Stimulated activated naive CD8-positive, alpha-beta T cell treated with anti-CD3 and anti-CD28 coated beads, Interleukin-15, amount 100 ng/mL, for 72 hours (primary cell): ENCODE results near the gene PLCH1.

Experiments
- ATAC-seq: fragments of 150-1000 bp; cut with Tn5 transposase; 2 replicates; pipeline ENCODE4 v1.10.0; 2021; ENCODE audit warnings: mild to moderate bottlenecking, moderate library complexity
- DNase-seq, 2 donors: peaks; one replicate each; pipeline ENCODE4 v3.0.0; 2021 to 2022
- H3K27ac Mint-ChIP-seq, 2 donors: one replicate each; pipeline ENCODE4 v1.8.0; 2022; ENCODE audit warnings: mild to moderate bottlenecking in 2 of 2, mixed read lengths in 2 of 2, moderate library complexity in 2 of 2
- H3K27me3 Mint-ChIP-seq: one replicate; pipeline ENCODE4 v1.8.0; 2022; ENCODE audit warnings: mixed read lengths
- H3K4me1 Mint-ChIP-seq: one replicate; pipeline ENCODE4 v1.8.0; 2022; ENCODE audit warnings: mild to moderate bottlenecking, mixed read lengths
- H3K4me3 Mint-ChIP-seq, 2 donors: one replicate each; pipeline ENCODE4 v1.8.0; 2022; ENCODE audit warnings: mild to moderate bottlenecking in 2 of 2, mixed read lengths in 2 of 2, moderate library complexity in 1 of 2
- H3K9me3 Mint-ChIP-seq, 2 donors: one replicate each; pipeline ENCODE4 v1.8.0; 2022; ENCODE audit warnings: mixed read lengths in 2 of 2

The PLCH1 gene

DNA sequence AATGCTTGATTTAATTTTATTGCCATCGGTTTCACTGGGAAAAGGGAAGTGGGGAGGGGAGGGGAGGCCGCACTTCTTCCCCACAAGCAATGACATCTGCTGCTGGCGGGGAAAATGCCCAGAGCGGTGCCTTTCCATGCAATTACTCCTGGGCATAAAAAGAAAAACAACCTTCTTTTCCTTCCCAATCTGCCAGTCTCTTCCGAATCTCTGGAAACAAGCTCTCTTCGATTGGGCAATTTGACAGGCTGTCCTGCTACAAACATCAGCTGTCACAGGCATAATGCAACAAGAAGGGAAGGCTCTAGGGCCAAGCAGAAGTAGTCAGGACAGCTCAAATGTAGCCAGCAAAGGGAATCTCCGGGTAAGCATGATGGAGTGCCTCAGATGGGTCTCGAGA is 358.0 kb downstream of the PLCH1 start:
- peaks cover 10% of the 10 kb centered on the region for H3K27me3 Mint-ChIP-seq
- H3K27ac Mint-ChIP-seq = no peak overlapping the region

DNA sequence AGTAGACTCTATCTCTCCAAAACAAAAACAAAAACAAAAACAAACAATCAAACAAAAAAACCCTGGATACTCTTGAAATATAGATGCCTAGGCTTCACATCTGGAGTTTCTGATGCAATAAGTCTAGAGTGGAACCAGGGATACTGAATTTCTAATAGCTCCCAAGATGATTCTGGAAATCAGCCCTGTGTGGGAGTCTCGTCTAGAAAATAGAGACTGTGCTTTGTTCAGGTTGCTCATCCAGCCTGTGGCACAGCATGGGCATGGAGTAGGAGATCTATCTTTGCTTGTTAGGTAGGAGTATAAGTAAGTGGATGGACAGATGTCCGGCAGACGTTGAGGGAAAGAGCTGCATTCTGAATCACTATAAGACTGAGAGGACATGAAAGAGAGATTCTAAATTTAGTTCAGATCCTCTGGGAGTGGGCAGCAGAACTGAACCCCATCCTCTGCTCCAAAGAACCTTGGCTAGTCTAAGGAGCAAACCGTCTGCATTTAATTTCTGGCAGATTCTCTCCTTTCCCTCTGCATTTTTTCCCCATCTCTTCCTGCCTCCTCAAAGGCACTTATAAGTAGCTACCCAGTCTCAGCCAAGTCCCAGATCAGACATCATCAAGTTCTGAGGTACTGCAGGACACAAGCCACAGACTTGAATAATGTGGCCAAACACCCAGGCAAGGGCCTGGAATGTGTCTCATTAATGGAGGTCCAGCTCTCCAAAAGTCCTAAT is 358.8 kb downstream of the PLCH1 start:
- no peaks in the 10 kb centered on the region for H3K9me3 Mint-ChIP-seq
- H3K27me3 Mint-ChIP-seq = peaks cover 10% of the 10 kb centered on the region
- ATAC-seq (no peak), DNase-seq (no peak)
- H3K4me3 Mint-ChIP-seq = no peak overlapping the region
- H3K27ac Mint-ChIP-seq = no peak overlapping the region
- H3K4me1 Mint-ChIP-seq = no peaks in the 10 kb centered on the region

More for the DNA sequence above, 358.0 kb downstream of the PLCH1 start:
- H3K4me1 Mint-ChIP-seq = no peaks in the 10 kb centered on the region
- DNase-seq (no peak), ATAC-seq (no peak)
- no peaks in the 10 kb centered on the region for H3K9me3 Mint-ChIP-seq
- H3K4me3 Mint-ChIP-seq = no peak overlapping the region

DNA sequence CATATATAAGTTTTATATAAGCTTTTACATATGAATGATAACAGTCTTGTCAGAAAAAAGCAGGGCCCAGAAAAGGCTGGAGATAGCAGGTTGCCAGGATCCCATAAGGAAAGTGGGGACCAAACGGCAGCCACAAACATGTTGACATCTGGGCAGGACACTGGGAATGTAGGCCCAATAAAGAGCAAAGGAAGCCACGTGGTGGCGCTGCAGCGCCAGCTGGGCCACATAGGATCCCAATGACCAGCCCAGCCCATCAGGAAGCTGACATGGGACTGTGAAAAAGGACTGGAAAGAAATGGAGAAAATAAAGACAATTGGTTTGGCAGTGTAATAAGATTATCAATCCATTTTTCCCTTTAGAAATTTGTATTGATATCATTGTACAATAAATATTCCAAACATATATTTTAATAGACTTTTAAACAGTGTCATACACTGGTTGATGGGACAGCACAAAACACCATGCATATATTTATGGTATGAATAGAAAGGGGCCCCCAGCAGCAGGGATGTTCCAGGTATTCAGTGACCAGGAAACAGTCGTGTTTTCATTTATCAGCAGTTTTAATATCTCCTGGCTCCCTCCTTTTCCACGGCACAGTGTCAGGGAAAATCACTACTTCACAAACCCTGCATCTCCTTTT is 362.4 kb downstream of the PLCH1 start:
- Mint-ChIP-seq H3K4me3 (no peak overlapping the region), H3K27me3 (peaks cover 10% of the 10 kb centered on the region), H3K9me3 (no peaks in the 10 kb centered on the region), H3K27ac (no peak overlapping the region), H3K4me1 (no peaks in the 10 kb centered on the region)
- no peak for DNase-seq
- ATAC-seq = no peak

- ATAC-seq (no peak), DNase-seq (no peak)
- no peak overlapping the region for H3K27ac Mint-ChIP-seq
- H3K9me3 Mint-ChIP-seq = no peaks in the 10 kb centered on the region
- no peaks in the 10 kb centered on the region for H3K27me3 Mint-ChIP-seq
- H3K4me1 Mint-ChIP-seq = no peaks in the 10 kb centered on the region
- no peak overlapping the region for H3K4me3 Mint-ChIP-seq
Observed at GRCh38 chr3:155377847-155378246, 367.0 kb downstream of the PLCH1 start.

- Mint-ChIP-seq H3K4me1 (no peaks in the 10 kb centered on the region), H3K27ac (no peak overlapping the region), H3K4me3 (no peak overlapping the region), H3K27me3 (no peaks in the 10 kb centered on the region), H3K9me3 (no peaks in the 10 kb centered on the region)
- ATAC-seq (no peak), DNase-seq (no peak)
Observed at GRCh38 chr3:155377071-155377470, 367.8 kb downstream of the PLCH1 start.

DNA sequence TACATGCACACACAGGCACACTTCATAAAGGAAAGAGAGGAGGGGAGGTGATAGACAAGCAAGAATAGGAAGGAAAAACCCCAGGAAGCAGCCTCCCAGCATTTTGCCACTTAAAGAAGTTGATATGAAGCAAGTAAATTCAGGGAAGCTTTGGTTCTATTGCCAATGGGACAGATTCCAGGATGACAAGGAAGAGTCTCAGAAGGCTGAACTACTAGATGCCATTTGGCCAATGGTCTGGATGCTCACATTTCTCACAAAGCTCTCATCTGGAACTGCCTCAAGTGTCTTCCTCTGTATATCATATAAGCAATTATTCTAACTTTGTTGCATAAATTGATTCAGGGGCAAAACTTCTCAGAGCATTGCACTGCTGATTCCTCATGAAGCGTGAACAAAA is 372.6 kb downstream of the PLCH1 start:
- no peaks in the 10 kb centered on the region for H3K27me3 Mint-ChIP-seq
- H3K9me3 Mint-ChIP-seq = no peaks in the 10 kb centered on the region
- no peaks in the 10 kb centered on the region for H3K4me1 Mint-ChIP-seq
- DNase-seq (no peak), ATAC-seq (no peak)
- H3K27ac Mint-ChIP-seq = no peak overlapping the region
- H3K4me3 Mint-ChIP-seq = no peak overlapping the region

DNA sequence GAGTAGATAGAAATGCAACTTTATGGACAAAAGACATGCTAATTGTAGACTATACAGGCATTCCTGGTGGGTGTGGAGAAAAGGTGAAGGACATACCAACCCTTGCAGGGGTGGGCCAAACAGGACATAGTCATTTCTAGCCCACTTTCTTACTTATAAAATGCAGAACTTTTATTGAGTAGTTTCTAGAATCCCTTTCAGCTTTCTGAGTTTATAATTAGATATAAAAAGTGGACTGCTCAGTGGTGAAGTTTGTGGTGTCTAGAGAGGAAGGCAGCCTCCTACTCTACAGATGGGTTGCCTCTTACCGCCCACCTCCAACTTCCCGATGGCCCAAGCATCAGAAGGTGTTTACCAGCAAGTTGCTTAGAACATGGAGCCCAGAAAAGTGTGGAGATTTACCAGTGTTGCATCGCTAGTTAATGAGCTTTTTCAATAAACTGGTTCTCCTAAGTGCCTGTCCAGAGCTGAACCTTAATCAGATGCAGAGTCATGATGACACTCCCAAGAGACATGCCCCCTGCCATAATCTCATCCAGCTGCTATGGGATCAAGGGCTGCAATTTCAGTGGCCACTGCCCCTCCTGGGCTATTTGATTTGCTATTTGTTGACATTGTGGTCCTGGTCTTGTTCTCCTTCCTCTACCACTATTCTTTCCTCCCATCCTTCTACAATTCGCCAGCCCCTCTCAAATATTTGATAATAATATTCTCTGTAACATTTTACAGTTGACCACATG is 373.9 kb downstream of the PLCH1 start:
- DNase-seq = no peak
- no peak for ATAC-seq
- Mint-ChIP-seq H3K4me1 (no peaks in the 10 kb centered on the region), H3K27me3 (no peaks in the 10 kb centered on the region), H3K27ac (no peak overlapping the region), H3K4me3 (no peak overlapping the region), H3K9me3 (no peaks in the 10 kb centered on the region)

GRCh38 chr3:155370198-155370597 is 374.7 kb downstream of the PLCH1 start:
- ATAC-seq (no peak), DNase-seq (no peak)
- Mint-ChIP-seq H3K4me1 (no peaks in the 10 kb centered on the region), H3K27me3 (no peaks in the 10 kb centered on the region), H3K9me3 (peaks cover 1 to 3% of the 10 kb centered on the region in 2 donors), H3K4me3 (no peak overlapping the region), H3K27ac (no peak overlapping the region)

GRCh38 chr3:155369735-155370134 is 375.1 kb downstream of the PLCH1 start:
- DNase-seq (no peak), ATAC-seq (no peak)
- no peaks in the 10 kb centered on the region for H3K4me1 Mint-ChIP-seq
- no peak overlapping the region for H3K27ac Mint-ChIP-seq
- H3K9me3 Mint-ChIP-seq = peaks cover 5 to 6% of the 10 kb centered on the region in 2 donors
- no peaks in the 10 kb centered on the region for H3K27me3 Mint-ChIP-seq
- no peak overlapping the region for H3K4me3 Mint-ChIP-seq

- H3K9me3 Mint-ChIP-seq = peaks cover 7 to 11% of the 10 kb centered on the region in 2 donors
- no peak overlapping the region for H3K27ac Mint-ChIP-seq
- no peaks in the 10 kb centered on the region for H3K4me1 Mint-ChIP-seq
- ATAC-seq (no peak), DNase-seq (no peak)
- H3K4me3 Mint-ChIP-seq = no peak overlapping the region
- H3K27me3 Mint-ChIP-seq = no peaks in the 10 kb centered on the region
Observed at GRCh38 chr3:155369244-155369643, 375.6 kb downstream of the PLCH1 start.

DNA sequence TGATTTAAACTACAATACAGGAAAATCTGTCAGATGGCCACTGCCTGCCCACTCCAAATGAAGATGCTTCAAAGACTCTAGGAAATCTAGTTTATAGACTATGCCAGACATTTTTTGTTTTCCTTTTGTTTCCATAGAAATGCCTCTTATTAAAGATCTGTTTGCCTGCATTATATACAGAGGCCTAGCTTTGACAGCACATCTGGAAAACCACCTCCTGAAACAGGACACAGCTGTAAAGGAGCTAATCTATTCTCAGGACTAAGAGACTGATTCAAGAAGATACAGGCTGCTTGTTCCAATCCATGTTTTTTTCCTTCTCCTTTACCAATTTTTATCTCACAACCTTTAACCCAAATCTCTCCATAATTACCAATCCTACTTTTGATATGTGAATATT is 376.1 kb downstream of the PLCH1 start:
- no peak overlapping the region for H3K4me3 Mint-ChIP-seq
- DNase-seq (no peak), ATAC-seq (no peak)
- H3K27ac Mint-ChIP-seq = no peak overlapping the region
- H3K9me3 Mint-ChIP-seq = peaks cover 10 to 16% of the 10 kb centered on the region in 2 donors
- no peaks in the 10 kb centered on the region for H3K4me1 Mint-ChIP-seq
- H3K27me3 Mint-ChIP-seq = no peaks in the 10 kb centered on the region

GRCh38 chr3:155367506-155367905 is 377.4 kb downstream of the PLCH1 start:
- Mint-ChIP-seq H3K27ac (no peak overlapping the region), H3K9me3 (peaks cover 16 to 21% of the 10 kb centered on the region in 2 donors), H3K27me3 (no peaks in the 10 kb centered on the region), H3K4me3 (no peak overlapping the region), H3K4me1 (no peaks in the 10 kb centered on the region)
- ATAC-seq (no peak), DNase-seq (no peak)

- Mint-ChIP-seq H3K4me1 (no peaks in the 10 kb centered on the region), H3K9me3 (peaks cover 16 to 21% of the 10 kb centered on the region in 2 donors), H3K27me3 (no peaks in the 10 kb centered on the region), H3K4me3 (no peak overlapping the region), H3K27ac (no peak overlapping the region)
- ATAC-seq = no peak
- no peak for DNase-seq
Observed at GRCh38 chr3:155365178-155365783, 379.6 kb downstream of the PLCH1 start.

DNA sequence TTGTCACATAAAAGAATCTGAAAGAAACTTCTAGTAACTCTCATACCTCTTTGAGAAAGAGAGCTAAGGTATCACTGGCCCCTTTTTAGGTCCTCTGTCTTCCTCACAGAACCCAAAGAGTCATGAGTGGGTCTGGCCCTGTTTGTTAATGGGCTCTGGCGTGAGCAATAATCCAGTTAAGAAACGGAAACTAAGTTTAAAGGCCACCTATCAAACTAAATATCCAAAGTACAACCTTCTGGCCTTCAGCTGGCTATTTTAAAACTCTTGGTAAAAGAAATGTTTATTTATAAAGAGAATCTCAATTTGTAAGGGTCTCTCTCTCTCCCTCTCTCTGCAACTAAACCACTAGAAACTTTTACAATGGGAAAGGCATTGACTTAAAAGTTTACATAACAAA is 380.4 kb downstream of the PLCH1 start:
- Mint-ChIP-seq H3K27ac (no peak overlapping the region), H3K4me1 (no peaks in the 10 kb centered on the region), H3K4me3 (no peak overlapping the region), H3K9me3 (peaks cover 16 to 21% of the 10 kb centered on the region in 2 donors), H3K27me3 (no peaks in the 10 kb centered on the region)
- no peak for DNase-seq
- no peak for ATAC-seq

GRCh38 chr3:155363690-155364070 is 381.2 kb downstream of the PLCH1 start:
- DNase-seq = no peak

More at GRCh38 chr3:155363690-155364070, 381.2 kb downstream of the PLCH1 start:
- Mint-ChIP-seq H3K27ac (no peak overlapping the region), H3K4me3 (no peak overlapping the region), H3K9me3 (peaks cover 16 to 21% of the 10 kb centered on the region in 2 donors), H3K27me3 (no peaks in the 10 kb centered on the region), H3K4me1 (no peaks in the 10 kb centered on the region)
- ATAC-seq = no peak
